Fibroblast of skin of right biceps (primary cell): Measurements from ENCODE around the gene CACNA2D2.

Experiments used
- DNase-seq: peaks from one replicate; pipeline ENCODE4 v3.0.0-alpha.2; 2013

The CACNA2D2 gene

GRCh38 chr3:50454481-50455070, 48.9 kb downstream of the CACNA2D2 start:
- DNase-seq: no peak

- no peak for DNase-seq
These were observed 49.5 kb downstream of the CACNA2D2 start for GRCh38 chr3:50453907-50454306.

GRCh38 chr3:50450209-50450921, 53.1 kb downstream of the CACNA2D2 start:
- peak; percentile 23 for DNase-seq

- no peak for DNase-seq
These were observed 54.5 kb downstream of the CACNA2D2 start for GRCh38 chr3:50448752-50449539.

- no peak for DNase-seq
These were observed 56.1 kb downstream of the CACNA2D2 start for GRCh38 chr3:50447290-50447840.

- DNase-seq: no peak
These were observed 57.5 kb downstream of the CACNA2D2 start for GRCh38 chr3:50445919-50446318.

- DNase-seq: no peak
These were observed 58.7 kb downstream of the CACNA2D2 start for GRCh38 chr3:50444782-50445181.

GRCh38 chr3:50444213-50444612, 59.2 kb downstream of the CACNA2D2 start:
- DNase-seq: no peak

GRCh38 chr3:50442945-50443579, 60.4 kb downstream of the CACNA2D2 start:
- DNase-seq: no peak

- no peak for DNase-seq
These were observed 61.8 kb downstream of the CACNA2D2 start for GRCh38 chr3:50441424-50442217.

GRCh38 chr3:50436114-50436674, 67.2 kb downstream of the CACNA2D2 start:
- DNase-seq: peak; percentile 23

- DNase-seq: no peak
These were observed 67.9 kb downstream of the CACNA2D2 start for GRCh38 chr3:50435371-50436113.

- DNase-seq: no peak
These were observed 69.5 kb downstream of the CACNA2D2 start for GRCh38 chr3:50433954-50434353.

GRCh38 chr3:50430950-50431435, 72.4 kb downstream of the CACNA2D2 start:
- DNase-seq: peak; percentile 3

- DNase-seq: no peak
These were observed 73.2 kb downstream of the CACNA2D2 start for GRCh38 chr3:50430191-50430590.

- no peak for DNase-seq
These were observed 75.3 kb downstream of the CACNA2D2 start for GRCh38 chr3:50428007-50428633.

- no peak for DNase-seq
These were observed 76.2 kb downstream of the CACNA2D2 start for GRCh38 chr3:50427217-50427616.

- DNase-seq: no peak
These were observed 77.5 kb downstream of the CACNA2D2 start for GRCh38 chr3:50425911-50426310.

- no peak for DNase-seq
These were observed 79.9 kb downstream of the CACNA2D2 start for GRCh38 chr3:50423543-50423942.

GRCh38 chr3:50422153-50422552, 81.3 kb downstream of the CACNA2D2 start:
- DNase-seq: no peak
